Measurements from ENCODE around the gene FZD10. TPM values are rescaled to one million over a fixed set of nuclear protein-coding genes. Genes with fewer than 3 reads are reported as not detected.

Gene FZD10
- total and polyA plus RNA-seq, 2 experiments from 2014 or later = 0.35 to 1.7 TPM

DNA sequence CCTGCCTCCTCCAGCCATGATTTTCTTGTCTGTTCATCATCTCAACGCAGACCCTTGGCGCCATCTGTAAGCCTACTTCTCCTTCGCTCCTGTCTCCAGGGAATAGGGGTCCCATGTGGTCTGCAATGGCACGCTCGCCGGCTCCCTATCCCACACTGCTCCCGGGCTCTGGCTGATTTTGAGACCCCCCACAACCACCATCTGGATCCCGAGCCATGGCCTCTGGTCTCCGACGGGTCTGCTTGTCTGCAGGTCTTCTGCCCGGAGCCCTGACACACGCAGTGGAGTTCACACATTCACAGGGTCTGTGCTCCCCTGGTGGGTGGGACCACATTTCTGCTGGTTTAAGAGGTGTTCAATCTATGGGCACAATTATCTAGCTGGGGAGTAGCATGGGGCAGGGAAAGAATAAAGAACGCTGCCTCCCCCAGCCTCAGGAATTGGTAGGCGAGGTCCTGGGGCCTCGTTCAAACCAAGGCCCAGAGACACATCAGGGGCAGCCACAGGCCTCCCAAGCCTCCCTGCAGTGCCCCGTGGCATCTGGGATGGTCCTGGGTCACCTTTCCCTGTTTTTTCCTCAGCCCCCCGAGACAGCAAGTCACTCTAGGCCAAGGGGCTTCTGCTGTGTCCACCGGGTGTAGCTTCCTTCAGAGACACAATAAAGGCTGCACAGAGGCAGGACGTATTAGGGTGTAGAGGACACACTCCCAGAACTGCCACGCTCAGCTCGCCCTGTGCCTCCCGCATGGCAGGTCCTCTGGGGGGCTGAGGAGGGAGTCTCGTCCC, 21.5 kb downstream of the FZD10 start:
- H3K4me3 ChIP-seq = no peak overlapping the region
- DNase-seq (ENCODE audit: low spot score) = no peak
- no peaks in the 10 kb centered on the region for H3K9me2 ChIP-seq (replicated peaks; ENCODE audit: insufficient read depth)
- TF ChIP-seq CTCF (IDR thresholded peaks at IDR 0.05; ENCODE audit: poor library complexity) (no peak), EZH2phosphoT487 (IDR thresholded peaks at IDR 0.05; ENCODE audit: low read depth, severe bottlenecking, unreplicated experiment) (no peak), EZH2 (IDR thresholded peaks at IDR 0.05; ENCODE audit: borderline replicate concordance) (no peak)
- no peaks in the 10 kb centered on the region for H3K9me3 ChIP-seq (ENCODE audit: low read depth)
- no peaks in the 10 kb centered on the region for H4K20me1 ChIP-seq (ENCODE audit: insufficient read depth, poor library complexity, severe bottlenecking)
- H3K4me2 ChIP-seq = no peak overlapping the region
- H3K27me3 ChIP-seq = peaks cover 5% of the 10 kb centered on the region
- no peaks in the 10 kb centered on the region for H3K36me3 ChIP-seq (replicated peaks; ENCODE audit: insufficient read depth, low read depth)
- no peak overlapping the region for H3K27ac ChIP-seq
- no peaks in the 10 kb centered on the region for H3K79me2 ChIP-seq
- no peaks in the 10 kb centered on the region for H3K4me1 ChIP-seq (ENCODE audit: insufficient read depth)
- no peak overlapping the region for H2AFZ ChIP-seq
- WGBS (ENCODE audit: low lambda C conversion rate, missing lambda C conversion rate) = 90% methylated on average over 23 of the region's 23 CpGs

DNA sequence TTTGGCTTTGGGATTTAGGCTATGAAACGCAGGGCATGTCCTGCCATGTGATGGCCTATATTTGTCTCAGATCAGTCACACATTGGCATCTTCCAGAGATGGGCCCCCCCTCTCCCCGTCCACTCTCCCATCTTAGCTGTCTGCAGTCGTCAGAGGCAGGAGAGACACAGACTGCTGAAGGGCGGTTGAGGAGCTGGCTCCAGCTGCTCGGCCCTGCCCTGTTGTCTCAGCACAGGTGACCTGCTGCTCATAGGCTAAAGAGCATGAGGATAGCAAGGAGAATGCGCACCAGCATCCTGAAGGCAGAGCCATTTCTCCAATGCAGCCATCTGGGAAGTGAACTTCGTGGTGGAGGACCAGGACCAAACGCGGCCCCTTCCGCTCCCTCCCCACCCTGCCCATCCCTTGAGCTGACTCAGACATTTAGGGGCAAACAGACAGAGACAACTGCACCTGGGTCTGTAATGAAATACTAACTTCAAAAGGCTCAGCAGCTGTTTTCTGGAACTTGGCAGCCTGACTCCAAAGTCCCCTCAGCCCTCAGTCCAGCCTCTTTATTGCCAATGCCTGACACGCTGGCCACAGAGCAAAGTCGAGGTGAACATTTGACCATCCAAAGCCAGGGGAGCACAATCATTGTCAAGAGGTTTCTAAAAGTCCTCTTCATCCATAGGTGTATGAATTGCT, 22.3 kb downstream of the FZD10 start:
- peaks cover 5% of the 10 kb centered on the region for H3K27me3 ChIP-seq
- H3K79me2 ChIP-seq = no peaks in the 10 kb centered on the region
- H3K9me3 ChIP-seq (ENCODE audit: low read depth) = no peaks in the 10 kb centered on the region
- no peak overlapping the region for H3K27ac ChIP-seq
- no peak overlapping the region for H2AFZ ChIP-seq
- TF ChIP-seq EZH2 (IDR thresholded peaks at IDR 0.05; ENCODE audit: borderline replicate concordance) = no peak
- no peak for TF ChIP-seq CTCF (IDR thresholded peaks at IDR 0.05; ENCODE audit: poor library complexity)
- no peak for TF ChIP-seq EZH2phosphoT487 (IDR thresholded peaks at IDR 0.05; ENCODE audit: low read depth, severe bottlenecking, unreplicated experiment)
- no peaks in the 10 kb centered on the region for H3K36me3 ChIP-seq (replicated peaks; ENCODE audit: insufficient read depth, low read depth)
- no peak overlapping the region for H3K4me3 ChIP-seq
- no peaks in the 10 kb centered on the region for H4K20me1 ChIP-seq (ENCODE audit: insufficient read depth, poor library complexity, severe bottlenecking)
- DNase-seq (ENCODE audit: low spot score) = no peak
- H3K4me1 ChIP-seq (ENCODE audit: insufficient read depth) = no peaks in the 10 kb centered on the region
- 88% methylated on average over 12 of the region's 12 CpGs for WGBS (ENCODE audit: low lambda C conversion rate, missing lambda C conversion rate)
- no peak overlapping the region for H3K4me2 ChIP-seq
- no peaks in the 10 kb centered on the region for H3K9me2 ChIP-seq (replicated peaks; ENCODE audit: insufficient read depth)

- Histone ChIP-seq H3K27ac (no peak overlapping the region), H3K27me3 (peaks cover 5% of the 10 kb centered on the region), H3K9me2 (replicated peaks; ENCODE audit: insufficient read depth) (no peaks in the 10 kb centered on the region), H3K9me3 (ENCODE audit: low read depth) (no peaks in the 10 kb centered on the region), H4K20me1 (ENCODE audit: insufficient read depth, poor library complexity, severe bottlenecking) (no peaks in the 10 kb centered on the region), H3K79me2 (no peaks in the 10 kb centered on the region), H3K4me1 (ENCODE audit: insufficient read depth) (no peaks in the 10 kb centered on the region), H3K4me2 (no peak overlapping the region), H3K4me3 (no peak overlapping the region), H3K36me3 (replicated peaks; ENCODE audit: insufficient read depth, low read depth) (no peaks in the 10 kb centered on the region), H2AFZ (no peak overlapping the region)
- no peak for DNase-seq (ENCODE audit: low spot score)
- TF ChIP-seq EZH2 (IDR thresholded peaks at IDR 0.05; ENCODE audit: borderline replicate concordance) (no peak), CTCF (IDR thresholded peaks at IDR 0.05; ENCODE audit: poor library complexity) (no peak), EZH2phosphoT487 (IDR thresholded peaks at IDR 0.05; ENCODE audit: low read depth, severe bottlenecking, unreplicated experiment) (no peak)
- WGBS (ENCODE audit: low lambda C conversion rate, missing lambda C conversion rate) = 94% methylated on average over 29 of the region's 30 CpGs
Measured at GRCh38 chr12:130185455-130186391, 23.5 kb downstream of the FZD10 start.
